NK-92 (cell line): Measurements from ENCODE around the gene GTF2A1.
A peak's percentile ranks its signal among the peaks of the same experiment; 100 is the strongest.

ENCODE experiments used
- DNase-seq: peaks from one replicate; lab custom pipeline; 2025; ENCODE audit not compliant: unreplicated experiment; lab: John Stamatoyannopoulos, UW

GTF2A1 gene

DNA sequence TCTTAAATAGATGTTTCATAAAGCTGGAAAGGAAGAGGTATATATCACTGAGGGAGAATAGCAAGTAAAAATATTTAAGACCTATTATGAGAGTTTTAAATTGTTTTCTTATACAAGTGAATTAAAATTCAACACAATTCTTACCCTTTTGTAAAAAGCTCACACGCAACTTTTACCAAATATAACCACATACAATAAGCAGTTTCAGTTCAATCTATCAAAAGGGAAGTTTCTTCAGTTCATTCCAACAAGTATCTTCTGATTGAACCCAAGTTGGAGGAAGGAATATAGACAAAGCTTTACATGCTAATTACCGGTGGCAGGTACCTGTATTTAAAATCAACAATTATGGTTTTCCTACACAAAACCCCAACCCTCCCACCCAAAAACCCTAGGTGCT, 41.1 kb downstream of the GTF2A1 start:
- DNase-seq, result no peak

- DNase-seq, result no peak
These were observed 42.7 kb downstream of the GTF2A1 start for GRCh38 chr14:81178063-81178462.

DNA sequence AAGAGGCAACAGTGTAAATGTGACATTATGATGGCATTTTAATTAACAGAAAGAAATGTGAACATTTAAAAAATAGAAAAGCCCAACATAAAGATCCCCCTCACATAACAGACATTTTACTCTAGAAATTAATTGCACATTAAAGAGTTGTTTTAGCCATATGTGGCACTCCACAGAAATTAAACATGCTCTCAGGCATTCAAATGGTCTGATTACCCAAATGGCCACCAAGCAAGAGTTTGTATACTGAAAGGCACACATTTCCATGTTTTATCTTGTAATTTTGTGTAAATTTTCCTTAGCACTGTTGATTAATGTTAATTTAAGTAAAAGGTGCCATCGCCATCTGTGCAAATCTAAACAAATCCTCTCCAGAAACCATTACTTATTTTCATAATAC, 43.5 kb downstream of the GTF2A1 start:
- no peak for DNase-seq

DNA sequence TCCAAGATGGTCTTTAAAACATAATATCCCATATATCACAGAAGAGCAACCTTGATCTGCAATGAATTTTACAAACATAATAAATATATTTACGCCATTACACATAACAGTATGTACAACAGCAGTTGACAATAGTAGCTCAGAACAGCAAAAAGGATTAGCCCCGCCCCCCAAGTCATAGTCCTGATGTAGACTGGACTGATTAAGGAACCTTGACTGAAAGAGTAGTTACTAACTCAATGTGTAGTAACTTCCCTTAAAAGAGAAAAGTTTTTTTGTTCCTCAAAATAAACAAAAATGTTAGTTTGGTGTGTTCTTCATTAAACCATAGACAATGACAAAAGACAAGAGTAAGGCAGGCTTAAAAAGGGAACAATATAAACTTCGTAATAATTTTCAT, 44.5 kb downstream of the GTF2A1 start:
- no peak for DNase-seq

DNA sequence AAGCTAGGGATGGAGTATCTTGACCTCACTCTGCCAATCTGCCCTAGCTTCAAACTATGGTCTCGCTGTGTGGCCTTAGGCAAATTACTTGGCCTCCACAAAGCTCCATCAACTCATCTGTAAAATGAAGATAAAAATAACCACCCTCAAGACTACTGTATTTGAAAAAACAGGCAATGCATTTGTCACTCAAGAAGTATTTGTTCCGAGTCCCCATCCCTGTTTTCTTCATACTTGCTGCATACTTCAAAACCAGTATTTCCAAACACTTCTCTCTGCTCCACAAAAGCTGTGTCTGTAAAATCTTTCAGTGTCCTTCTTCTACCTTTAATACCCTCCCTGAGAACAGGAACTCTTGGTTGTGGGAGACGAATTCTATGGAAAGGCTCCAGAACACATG, 47.9 kb downstream of the GTF2A1 start:
- no peak for DNase-seq

DNA sequence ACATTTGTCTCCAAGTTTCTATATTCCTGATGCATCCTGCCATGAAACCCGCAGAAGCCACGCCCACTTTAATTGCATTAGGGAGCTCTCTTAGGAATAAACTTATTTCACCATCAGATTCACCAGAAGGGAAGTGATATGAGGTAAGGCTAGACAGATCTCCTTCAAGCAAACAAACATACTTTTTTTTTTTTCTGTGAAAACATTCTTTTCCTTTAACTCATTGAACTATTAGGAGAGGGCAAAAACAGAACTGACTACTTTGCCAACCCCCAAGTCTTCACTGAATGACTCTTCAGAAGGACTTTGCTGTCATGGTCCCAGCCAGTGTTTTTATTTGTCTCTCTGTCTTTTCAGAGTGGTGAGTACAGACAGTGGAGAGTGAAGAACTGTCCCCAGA, 48.4 kb downstream of the GTF2A1 start:
- no peak for DNase-seq

- DNase-seq, result no peak
These were observed 49.9 kb downstream of the GTF2A1 start for GRCh38 chr14:81170829-81171195.

GRCh38 chr14:81170104-81170828, 50.5 kb downstream of the GTF2A1 start:
- DNase-seq, result peak; percentile 32

- DNase-seq, result no peak
These were observed 51.1 kb downstream of the GTF2A1 start for GRCh38 chr14:81169711-81170103.

DNA sequence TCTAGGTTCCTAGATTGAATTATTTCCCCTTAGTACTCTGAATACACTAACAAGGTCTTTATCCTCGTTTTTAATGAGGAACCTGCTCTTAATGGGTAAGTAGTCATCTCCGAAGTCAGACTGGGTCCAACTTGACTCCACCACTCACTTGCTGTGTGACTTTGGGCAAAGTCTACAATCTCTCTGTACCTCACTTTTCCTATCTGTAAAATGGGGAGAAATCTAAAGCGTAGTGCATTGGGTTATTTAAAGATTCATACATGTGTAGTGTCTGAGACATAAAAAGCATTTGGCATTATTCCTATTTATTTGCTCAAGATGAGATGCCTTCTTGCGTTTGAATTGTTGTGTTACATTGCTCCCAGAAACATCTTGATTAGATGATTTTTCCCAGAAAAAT, 51.5 kb downstream of the GTF2A1 start:
- DNase-seq, result no peak

GRCh38 chr14:81166121-81166520, 54.6 kb downstream of the GTF2A1 start:
- no peak for DNase-seq

DNA sequence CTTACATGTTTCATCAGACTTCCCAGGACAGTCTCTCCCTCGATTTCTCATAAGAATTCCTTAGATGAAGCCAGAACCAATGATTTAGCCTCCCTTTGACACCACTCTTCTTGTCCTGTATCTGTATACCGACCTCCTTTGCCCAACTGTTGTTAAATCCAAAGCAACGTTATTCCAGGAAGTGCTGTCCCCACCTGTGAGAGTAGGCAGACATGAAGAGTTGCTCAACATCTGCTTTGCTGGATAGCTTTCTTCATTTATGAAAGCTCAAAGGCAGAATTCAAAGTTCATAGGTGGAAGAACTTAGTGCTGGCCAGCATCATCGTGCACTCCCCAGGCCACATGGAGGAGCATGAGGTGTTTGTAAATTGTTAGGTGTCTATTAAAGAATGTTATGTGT, 55.6 kb downstream of the GTF2A1 start:
- no peak for DNase-seq

DNA sequence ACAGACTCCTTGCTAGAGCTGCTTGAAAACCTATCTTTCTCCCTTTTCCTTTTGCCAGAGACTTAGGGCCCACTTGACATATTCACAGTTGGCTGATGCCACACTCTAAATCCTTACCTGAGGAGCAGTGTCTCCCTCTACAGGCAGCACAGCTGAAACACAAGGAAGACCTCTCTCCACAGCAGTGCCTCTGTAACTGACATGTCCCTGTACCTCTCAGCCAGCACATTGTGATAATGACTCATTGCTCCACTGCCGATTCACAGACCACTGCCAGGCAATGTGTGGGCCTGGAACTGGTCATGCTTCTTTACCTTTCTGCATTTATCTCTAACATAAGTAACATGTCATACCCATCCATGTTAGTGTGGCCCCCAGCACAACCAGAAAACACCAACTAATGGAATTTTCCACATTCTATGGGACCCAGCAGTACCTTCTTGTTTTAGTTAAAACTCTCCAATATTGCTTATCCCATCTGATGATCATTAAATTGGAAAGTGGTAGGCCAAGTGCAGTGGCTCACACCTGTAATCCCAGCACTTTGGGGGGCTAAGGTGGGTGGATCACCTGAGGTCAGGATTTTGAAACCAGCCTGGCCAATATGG, 56.5 kb downstream of the GTF2A1 start:
- no peak for DNase-seq

DNA sequence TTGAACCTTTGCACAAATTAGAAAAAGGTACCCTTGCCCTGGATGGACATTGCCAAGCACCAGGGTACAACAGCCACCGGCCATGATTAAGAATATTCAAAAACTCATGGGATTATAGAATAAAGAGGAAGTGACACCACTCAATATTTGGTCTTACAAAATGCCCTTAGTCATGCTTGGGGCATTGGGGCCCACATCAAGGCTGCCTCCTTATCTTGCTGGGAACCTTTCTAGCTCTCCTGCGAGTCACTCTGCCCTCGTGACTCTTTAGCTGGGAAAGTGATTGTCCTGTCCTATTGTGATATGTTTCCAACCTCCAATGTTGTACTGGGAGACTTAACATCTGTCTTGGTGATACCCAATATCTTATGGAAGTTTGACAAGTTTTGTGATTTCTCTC, 57.8 kb downstream of the GTF2A1 start:
- DNase-seq, result no peak

GRCh38 chr14:81161749-81162148, 59.0 kb downstream of the GTF2A1 start:
- no peak for DNase-seq

DNA sequence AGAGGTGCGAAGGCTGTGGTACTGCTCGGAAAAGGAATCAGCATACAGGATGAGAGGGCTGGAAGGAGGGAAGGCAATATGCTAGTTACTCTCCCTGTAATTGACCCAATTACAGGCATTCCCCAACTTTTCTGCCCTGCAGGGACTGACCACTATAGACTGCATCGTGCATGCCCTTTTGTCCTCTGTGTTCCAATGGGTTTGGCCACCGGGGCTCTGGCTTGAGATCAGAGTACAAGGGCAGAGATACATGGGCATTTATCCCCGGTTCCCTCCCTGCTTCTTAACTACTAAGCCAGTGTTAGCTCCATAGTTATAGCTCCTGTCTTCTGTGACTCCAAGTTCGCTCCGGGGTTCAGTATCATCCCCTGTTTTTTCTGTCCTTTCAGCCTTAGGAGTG, 59.7 kb downstream of the GTF2A1 start:
- no peak for DNase-seq

DNA sequence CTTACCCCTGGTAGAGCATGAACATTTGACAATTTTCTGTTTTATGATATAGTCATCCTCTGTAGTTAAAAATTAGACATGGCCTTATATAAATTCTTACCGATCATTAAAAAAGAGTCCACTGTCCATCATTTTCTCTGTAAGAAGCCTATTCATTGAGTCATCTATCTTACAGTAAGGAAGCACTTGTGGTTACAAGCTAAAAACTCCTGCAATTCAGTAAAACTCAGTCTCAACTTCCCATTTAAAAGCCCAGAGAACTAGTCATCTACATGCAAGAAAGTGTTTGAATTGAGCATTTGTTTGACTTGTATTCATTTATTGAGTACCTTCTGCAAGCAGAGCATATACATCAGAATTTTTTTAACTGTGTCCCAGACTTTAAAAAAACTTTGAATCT, 63.3 kb downstream of the GTF2A1 start:
- DNase-seq, result no peak

DNA sequence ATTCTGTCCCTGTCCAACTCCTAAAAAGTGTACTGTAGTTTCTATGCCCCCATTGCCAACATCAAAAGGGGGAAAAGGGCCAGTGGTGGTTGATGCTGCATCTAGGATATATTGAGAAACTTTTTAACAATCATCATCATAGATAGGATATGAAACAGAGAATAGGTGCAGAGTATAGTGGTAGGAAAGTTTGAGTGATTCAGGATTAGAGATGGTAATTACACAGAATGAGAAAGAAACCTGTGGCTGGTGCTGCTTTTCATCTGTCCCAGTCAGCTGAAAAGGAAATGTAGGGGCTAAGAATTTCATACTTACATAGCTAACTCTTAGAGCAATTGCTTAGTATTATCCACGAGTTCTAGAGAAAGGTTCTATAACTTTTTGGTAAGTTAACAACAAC, 67.6 kb downstream of the GTF2A1 start:
- no peak for DNase-seq

DNA sequence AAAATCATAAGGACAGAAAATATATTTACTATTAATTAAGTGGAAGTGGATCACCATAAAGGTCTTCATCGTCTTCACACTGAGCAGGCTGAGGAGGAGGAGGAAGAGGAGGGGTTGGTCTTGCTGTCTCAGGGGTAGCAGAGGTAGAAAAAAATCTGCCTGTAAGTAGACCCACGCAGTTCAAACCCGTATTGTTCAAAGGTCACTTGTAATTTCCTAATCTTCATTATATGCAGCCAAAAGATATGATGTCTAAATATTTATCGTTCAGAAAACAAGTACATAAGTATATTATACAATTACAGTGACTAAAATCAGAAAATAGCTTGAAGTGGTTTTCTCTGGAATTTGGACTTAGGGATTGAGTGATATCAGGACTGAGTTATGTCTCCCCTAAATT, 72.1 kb downstream of the GTF2A1 start:
- DNase-seq, result no peak

DNA sequence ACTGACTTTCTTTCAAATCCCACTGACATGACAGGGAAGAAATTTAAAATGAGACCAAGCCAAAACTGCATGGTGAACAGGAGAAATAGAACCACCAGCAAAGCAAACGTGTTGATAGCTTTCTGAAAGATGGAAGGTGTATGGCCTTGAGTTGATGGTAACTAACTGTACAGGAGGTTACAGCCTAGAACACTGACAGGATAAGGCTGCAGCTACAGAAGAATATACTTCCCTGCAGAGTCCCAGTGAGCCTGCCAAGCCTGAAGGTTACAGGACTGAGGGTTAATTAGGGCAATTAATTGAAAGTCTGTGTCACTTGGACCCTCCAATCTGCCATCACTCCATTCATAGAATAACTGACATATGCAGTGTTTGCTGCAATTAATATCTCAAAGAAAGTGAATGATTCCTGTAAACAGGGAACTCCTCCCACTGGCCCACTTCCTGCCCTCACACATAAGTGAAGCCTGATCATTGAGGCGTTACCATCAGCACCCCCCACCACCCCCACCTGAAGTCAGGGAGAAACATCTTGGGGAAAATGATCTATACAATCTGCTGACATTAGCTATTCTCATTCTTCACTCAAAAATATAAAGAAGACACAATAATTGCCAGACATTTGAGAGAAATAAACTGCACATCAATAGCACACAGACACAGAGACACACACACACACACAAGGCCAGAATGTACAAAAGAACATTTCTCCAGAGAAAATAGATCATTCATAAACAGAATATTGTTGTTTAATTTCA, 73.4 kb downstream of the GTF2A1 start:
- DNase-seq, result no peak

DNA sequence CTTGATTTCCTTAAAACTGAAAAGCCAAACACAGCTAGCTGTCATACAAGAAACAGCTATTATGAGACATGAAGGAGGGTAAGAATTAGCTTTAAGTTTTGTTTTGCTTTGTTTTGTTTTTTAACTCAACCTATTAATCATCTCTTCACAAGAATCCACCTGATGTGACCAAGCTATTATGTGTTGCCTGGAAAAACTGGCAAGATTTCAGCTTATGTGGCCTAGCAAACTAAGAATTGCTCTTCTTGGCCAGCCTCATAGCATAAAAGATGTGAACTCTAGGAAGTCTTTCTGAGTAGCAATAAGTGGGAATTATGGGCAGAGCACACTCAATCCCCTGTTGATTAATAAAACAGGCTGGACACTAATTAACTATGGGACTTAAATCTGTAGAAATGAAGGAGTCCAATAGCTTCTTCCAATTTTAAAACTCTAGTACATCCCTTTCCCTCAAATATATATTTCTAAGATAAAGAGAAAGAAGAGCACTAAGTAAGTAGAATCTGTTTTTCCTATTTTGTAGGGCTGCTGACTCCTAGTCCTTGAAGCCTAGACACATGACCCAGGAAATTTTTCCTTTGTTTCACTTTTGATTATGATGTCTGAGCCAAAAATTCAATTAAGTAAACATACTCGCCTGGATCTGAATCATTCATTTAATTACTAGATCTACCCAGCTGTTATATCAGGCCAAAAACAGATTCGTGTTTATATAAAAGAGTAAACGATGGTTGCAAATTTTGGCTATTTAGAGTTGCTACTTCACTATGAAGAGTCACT, 75.7 kb downstream of the GTF2A1 start:
- DNase-seq, result no peak

- no peak for DNase-seq
These were observed 77.0 kb downstream of the GTF2A1 start for GRCh38 chr14:81143793-81144192.
